ENCODE measurements around the gene ABCA13. TPM values are rescaled to one million over a fixed set of nuclear protein-coding genes. Genes with fewer than 3 reads are reported as not detected.

The ABCA13 gene
- total RNA-seq, 1 donor from 2014 or later = 0.02 TPM

- Mint-ChIP-seq H3K4me1 (ENCODE audit: low read depth) (no peaks in the 10 kb centered on the region), H3K27me3 (ENCODE audit: low read depth) (peaks cover 22% of the 10 kb centered on the region), H3K4me3 (ENCODE audit: low read depth) (no peak overlapping the region), H3K36me3 (ENCODE audit: low read depth) (no peaks in the 10 kb centered on the region), H3K9me3 (peaks cover 6% of the 10 kb centered on the region), H3K27ac (no peak overlapping the region)
- DNase-seq (ENCODE audit: low spot score) = no peak
- intact Hi-C loops (cut with micrococcal nuclease) = no loop called here
Measured at GRCh38 chr7:48217266-48217665, 46.0 kb downstream of the ABCA13 start.

- H3K27ac Mint-ChIP-seq = no peak overlapping the region
- peaks cover 23% of the 10 kb centered on the region for H3K27me3 Mint-ChIP-seq (ENCODE audit: low read depth)
- no peak for DNase-seq (ENCODE audit: low spot score)
- H3K36me3 Mint-ChIP-seq (ENCODE audit: low read depth) = no peaks in the 10 kb centered on the region
- no peak overlapping the region for H3K4me3 Mint-ChIP-seq (ENCODE audit: low read depth)
- intact Hi-C loops (cut with micrococcal nuclease) = no loop called here
- H3K9me3 Mint-ChIP-seq = peaks cover 6% of the 10 kb centered on the region
- H3K4me1 Mint-ChIP-seq (ENCODE audit: low read depth) = no peaks in the 10 kb centered on the region
Measured at GRCh38 chr7:48217753-48218152, 46.5 kb downstream of the ABCA13 start.

- H3K9me3 Mint-ChIP-seq = no peaks in the 10 kb centered on the region
- H3K4me3 Mint-ChIP-seq (ENCODE audit: low read depth) = no peak overlapping the region
Measured at GRCh38 chr7:48224042-48224441, 52.8 kb downstream of the ABCA13 start.

GRCh38 chr7:48225101-48225500 lies 53.8 kb downstream of the ABCA13 start:
- H3K9me3 Mint-ChIP-seq = no peaks in the 10 kb centered on the region
- no peaks in the 10 kb centered on the region for H3K36me3 Mint-ChIP-seq (ENCODE audit: low read depth)
- intact Hi-C loops (cut with micrococcal nuclease) = no loop called here
- DNase-seq (ENCODE audit: low spot score) = no peak
- no peak overlapping the region for H3K4me3 Mint-ChIP-seq (ENCODE audit: low read depth)
- no peaks in the 10 kb centered on the region for H3K4me1 Mint-ChIP-seq (ENCODE audit: low read depth)
- no peak overlapping the region for H3K27ac Mint-ChIP-seq
- peaks cover 14% of the 10 kb centered on the region for H3K27me3 Mint-ChIP-seq (ENCODE audit: low read depth)

More at GRCh38 chr7:48224042-48224441, 52.8 kb downstream of the ABCA13 start:
- no peak for DNase-seq (ENCODE audit: low spot score)
- no peaks in the 10 kb centered on the region for H3K36me3 Mint-ChIP-seq (ENCODE audit: low read depth)
- H3K27me3 Mint-ChIP-seq (ENCODE audit: low read depth) = peaks cover 16% of the 10 kb centered on the region
- no peaks in the 10 kb centered on the region for H3K4me1 Mint-ChIP-seq (ENCODE audit: low read depth)
- no peak overlapping the region for H3K27ac Mint-ChIP-seq
- intact Hi-C loops (cut with micrococcal nuclease) = no loop called here

- Mint-ChIP-seq H3K27me3 (ENCODE audit: low read depth) (peaks cover 23% of the 10 kb centered on the region), H3K4me1 (ENCODE audit: low read depth) (no peaks in the 10 kb centered on the region), H3K9me3 (peaks cover 8% of the 10 kb centered on the region), H3K4me3 (ENCODE audit: low read depth) (no peak overlapping the region), H3K27ac (no peak overlapping the region), H3K36me3 (ENCODE audit: low read depth) (no peaks in the 10 kb centered on the region)
- intact Hi-C loops (cut with micrococcal nuclease) = no loop called here
- DNase-seq (ENCODE audit: low spot score) = no peak
Measured at GRCh38 chr7:48237354-48237753, 66.1 kb downstream of the ABCA13 start.

GRCh38 chr7:48242846-48243245 lies 71.6 kb downstream of the ABCA13 start:
- DNase-seq (ENCODE audit: low spot score) = no peak
- H3K36me3 Mint-ChIP-seq (ENCODE audit: low read depth) = no peaks in the 10 kb centered on the region
- H3K9me3 Mint-ChIP-seq = no peaks in the 10 kb centered on the region
- peaks cover 30% of the 10 kb centered on the region for H3K27me3 Mint-ChIP-seq (ENCODE audit: low read depth)
- H3K4me1 Mint-ChIP-seq (ENCODE audit: low read depth) = no peaks in the 10 kb centered on the region
- no peak overlapping the region for H3K27ac Mint-ChIP-seq
- no peak overlapping the region for H3K4me3 Mint-ChIP-seq (ENCODE audit: low read depth)
- intact Hi-C loops (cut with micrococcal nuclease) = no loop called here

- no peaks in the 10 kb centered on the region for H3K4me1 Mint-ChIP-seq (ENCODE audit: low read depth)
- H3K9me3 Mint-ChIP-seq = no peaks in the 10 kb centered on the region
- no peaks in the 10 kb centered on the region for H3K36me3 Mint-ChIP-seq (ENCODE audit: low read depth)
- H3K4me3 Mint-ChIP-seq (ENCODE audit: low read depth) = no peak overlapping the region
- no peak overlapping the region for H3K27ac Mint-ChIP-seq
- intact Hi-C loops (cut with micrococcal nuclease) = no loop called here
- peaks cover 30% of the 10 kb centered on the region for H3K27me3 Mint-ChIP-seq (ENCODE audit: low read depth)
- no peak for DNase-seq (ENCODE audit: low spot score)
Measured at GRCh38 chr7:48244864-48245271, 73.6 kb downstream of the ABCA13 start.

GRCh38 chr7:48245751-48246472 lies 74.7 kb downstream of the ABCA13 start:
- intact Hi-C loops (cut with micrococcal nuclease) = no loop called here
- DNase-seq (ENCODE audit: low spot score) = no peak
- Mint-ChIP-seq H3K4me1 (ENCODE audit: low read depth) (peaks cover 3% of the 10 kb centered on the region), H3K36me3 (ENCODE audit: low read depth) (peaks cover 1% of the 10 kb centered on the region), H3K27ac (no peak overlapping the region), H3K4me3 (ENCODE audit: low read depth) (no peak overlapping the region), H3K27me3 (ENCODE audit: low read depth) (peaks cover 28% of the 10 kb centered on the region), H3K9me3 (no peaks in the 10 kb centered on the region)

- Mint-ChIP-seq H3K4me3 (ENCODE audit: low read depth) (no peak overlapping the region), H3K27ac (no peak overlapping the region), H3K27me3 (ENCODE audit: low read depth) (peaks cover 8% of the 10 kb centered on the region), H3K4me1 (ENCODE audit: low read depth) (peaks cover 18% of the 10 kb centered on the region), H3K36me3 (ENCODE audit: low read depth) (peaks cover 4% of the 10 kb centered on the region), H3K9me3 (peaks cover 6% of the 10 kb centered on the region)
- no peak for DNase-seq (ENCODE audit: low spot score)
- intact Hi-C loops (cut with micrococcal nuclease) = no loop called here
Measured at GRCh38 chr7:48249166-48249565, 77.9 kb downstream of the ABCA13 start.

GRCh38 chr7:48250441-48250951 lies 79.2 kb downstream of the ABCA13 start:
- no peak for DNase-seq (ENCODE audit: low spot score)
- H3K27ac Mint-ChIP-seq = no peak overlapping the region
- H3K36me3 Mint-ChIP-seq (ENCODE audit: low read depth) = peaks cover 4% of the 10 kb centered on the region
- intact Hi-C loops (cut with micrococcal nuclease) = loop anchor here (5.0 to 10.0 kb wide), 4 partner anchors 68 to 256 kb away; partner anchors contain the start of gene C7orf57
- H3K27me3 Mint-ChIP-seq (ENCODE audit: low read depth) = peaks cover 6% of the 10 kb centered on the region
- H3K4me3 Mint-ChIP-seq (ENCODE audit: low read depth) = no peak overlapping the region
- H3K9me3 Mint-ChIP-seq = peaks cover 7% of the 10 kb centered on the region
- H3K4me1 Mint-ChIP-seq (ENCODE audit: low read depth) = peaks cover 25% of the 10 kb centered on the region

- Mint-ChIP-seq H3K36me3 (ENCODE audit: low read depth) (peaks cover 4% of the 10 kb centered on the region), H3K9me3 (peaks cover 16% of the 10 kb centered on the region), H3K4me1 (ENCODE audit: low read depth) (peaks cover 30% of the 10 kb centered on the region), H3K27me3 (ENCODE audit: low read depth) (peaks cover 3% of the 10 kb centered on the region), H3K4me3 (ENCODE audit: low read depth) (no peak overlapping the region), H3K27ac (peak overlapping the region; percentile 26)
- DNase-seq (ENCODE audit: low spot score) = no peak
- intact Hi-C loops (cut with micrococcal nuclease) = loop anchor here (5.0 to 10.0 kb wide), 4 partner anchors 69 to 257 kb away; partner anchors contain the start of gene C7orf57
Measured at GRCh38 chr7:48251766-48252165, 80.5 kb downstream of the ABCA13 start.

- Mint-ChIP-seq H3K9me3 (peaks cover 21% of the 10 kb centered on the region), H3K4me3 (ENCODE audit: low read depth) (no peak overlapping the region), H3K36me3 (ENCODE audit: low read depth) (peaks cover 7% of the 10 kb centered on the region), H3K27ac (no peak overlapping the region), H3K4me1 (ENCODE audit: low read depth) (peaks cover 36% of the 10 kb centered on the region), H3K27me3 (ENCODE audit: low read depth) (no peaks in the 10 kb centered on the region)
- intact Hi-C loops (cut with micrococcal nuclease) = loop anchor here (5.0 to 10.0 kb wide), 4 partner anchors 71 to 258 kb away; partner anchors contain the start of gene C7orf57
- DNase-seq (ENCODE audit: low spot score) = no peak
Measured at GRCh38 chr7:48252995-48253394, 81.7 kb downstream of the ABCA13 start.

- Mint-ChIP-seq H3K4me3 (ENCODE audit: low read depth) (peak overlapping the region; percentile 63), H3K9me3 (peaks cover 21% of the 10 kb centered on the region), H3K27me3 (ENCODE audit: low read depth) (no peaks in the 10 kb centered on the region), H3K36me3 (ENCODE audit: low read depth) (peaks cover 7% of the 10 kb centered on the region), H3K4me1 (ENCODE audit: low read depth) (peaks cover 36% of the 10 kb centered on the region), H3K27ac (peak overlapping the region; percentile 89)
- intact Hi-C loops (cut with micrococcal nuclease) = loop anchor here (1.0 to 10.0 kb wide), 4 partner anchors 22 to 260 kb away; no protein-coding TSS in a partner anchor
- DNase-seq (ENCODE audit: low spot score) = no peak
Measured at GRCh38 chr7:48255046-48255445, 83.8 kb downstream of the ABCA13 start.

Measured in activated T-helper 2 cell treated with anti-CD3 and anti-CD28 coated beads, Interferon-gamma antibody, Interleukin-2, Interleukin-4, amounts not matched to agents 10 μg/mL and 5 μg/mL and 100 μg/mL, durations not matched to agents 14 hours and 24 hours and 36 hours (primary cell).